GM12874 (cell line): Measurements from ENCODE around the gene ATP1B2.
A peak's percentile ranks its signal among the peaks of the same experiment; 100 is the strongest.

Source experiments
- CTCF ChIP-seq: IDR thresholded peaks from 2 replicates; pipeline ENCODE4 v1.5.1; 2011; ENCODE audit warnings: low read depth, mild to moderate bottlenecking, control low read depth, low read length, moderate library complexity; ENCODE audit not compliant: insufficient read depth

ATP1B2 gene

GRCh38 chr17:7629939-7630571 lies 20.7 kb upstream of the ATP1B2 start, which contains the start of gene SHBG:
TSS of gene SHBG (plus strand) at chr17:7630135. CDS start at chr17:7630173, 38 bp downstream.
- TF ChIP-seq CTCF, result no peak

- no peak for TF ChIP-seq CTCF
Measured at GRCh38 chr17:7631398-7632380, 19.0 kb upstream of the ATP1B2 start.

- peak; percentile 65 for TF ChIP-seq CTCF
Measured at GRCh38 chr17:7632492-7632894, 18.2 kb upstream of the ATP1B2 start.

GRCh38 chr17:7633093-7633492 lies 17.6 kb upstream of the ATP1B2 start:
- TF ChIP-seq CTCF, result no peak

DNA sequence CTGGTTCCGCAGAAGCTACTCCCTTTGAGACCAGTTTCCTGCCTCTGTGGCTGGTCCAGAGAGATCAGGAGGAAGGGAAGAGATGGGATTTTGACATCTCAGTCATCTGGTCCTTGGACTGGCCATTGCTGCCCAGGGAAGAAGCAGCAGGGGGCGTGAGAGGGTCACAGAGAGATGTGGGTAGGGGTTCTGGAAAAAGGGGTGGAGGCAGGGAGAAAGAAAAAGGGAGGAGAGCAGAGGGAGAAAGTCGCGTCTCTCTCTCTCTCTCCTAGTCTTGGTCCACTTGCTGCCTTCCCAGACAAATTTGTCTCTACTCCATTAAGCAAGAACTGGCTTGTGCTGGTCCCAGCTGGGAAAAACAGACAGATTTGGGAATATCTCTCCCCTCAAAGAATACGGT lies 16.3 kb upstream of the ATP1B2 start:
- TF ChIP-seq CTCF, result peak; percentile 32; the same call in 1 of the 2 replicates

GRCh38 chr17:7636163-7636562 lies 14.6 kb upstream of the ATP1B2 start:
- TF ChIP-seq CTCF, result no peak

DNA sequence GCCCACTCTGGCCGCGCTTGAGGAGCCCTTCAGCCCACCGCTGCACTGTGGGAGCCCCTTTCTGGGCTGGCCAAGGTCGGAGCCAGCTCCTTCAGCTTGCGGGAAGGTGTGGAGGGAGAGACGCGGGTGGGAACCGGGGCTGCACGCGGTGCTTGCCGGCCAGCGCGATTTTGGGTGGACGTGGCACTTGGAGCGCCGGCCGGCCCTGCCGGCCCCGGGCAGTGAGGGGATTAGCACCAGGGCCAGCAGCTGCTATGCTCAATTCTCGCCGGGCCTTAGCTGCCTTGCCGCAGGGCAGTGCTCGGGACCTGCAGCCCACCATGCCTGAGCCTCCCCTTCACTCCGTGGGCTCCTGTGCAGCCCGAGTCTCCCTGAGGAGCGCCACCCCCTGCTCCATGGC lies 9.9 kb upstream of the ATP1B2 start:
- TF ChIP-seq CTCF, result no peak
